ENCODE data around the gene C2CD4B.

The C2CD4B gene

DNA sequence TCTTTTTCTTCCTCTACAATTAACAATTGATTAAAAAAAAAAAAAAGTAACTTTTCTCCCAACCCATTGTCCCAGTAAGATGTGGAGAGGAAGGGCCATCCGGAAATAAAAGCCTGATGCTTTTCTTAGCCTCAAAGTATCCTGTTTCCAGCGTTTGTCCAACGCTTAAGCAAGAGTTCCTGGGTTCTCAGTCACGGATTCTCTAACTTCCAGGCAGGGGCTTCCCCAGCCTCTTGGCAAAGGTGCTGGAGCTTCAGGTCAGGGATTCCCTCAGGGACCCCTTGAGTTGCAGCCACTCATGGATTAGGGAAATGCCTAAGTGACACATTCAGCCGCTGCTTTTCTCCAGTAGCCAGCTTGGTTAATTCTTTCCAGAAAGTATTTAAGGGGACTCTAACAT is 22.3 kb upstream of the C2CD4B start:
- no peak overlapping the region for H3K4me3 ChIP-seq (ENCODE audit: low read length in 2 of 2)
- no peak overlapping the region for H3K9ac ChIP-seq (ENCODE audit: low read length in 2 of 2)
- no peak overlapping the region for H3K27ac ChIP-seq (ENCODE audit: low read length)
- H3K27me3 ChIP-seq (ENCODE audit: control insufficient read depth in 1 of 2, insufficient read depth in 2 of 2, low read length in 2 of 2) = no peaks in the 10 kb centered on the region
- no peaks in the 10 kb centered on the region for H3K9me3 ChIP-seq (ENCODE audit: control insufficient read depth in 2 of 2, low read length in 2 of 2)
- H3K36me3 ChIP-seq (ENCODE audit: control insufficient read depth in 2 of 2, insufficient read depth in 2 of 2, low read length in 2 of 2) = no peaks in the 10 kb centered on the region
- H3K4me1 ChIP-seq (ENCODE audit: control insufficient read depth, insufficient read depth, low read length) = no peaks in the 10 kb centered on the region

DNA sequence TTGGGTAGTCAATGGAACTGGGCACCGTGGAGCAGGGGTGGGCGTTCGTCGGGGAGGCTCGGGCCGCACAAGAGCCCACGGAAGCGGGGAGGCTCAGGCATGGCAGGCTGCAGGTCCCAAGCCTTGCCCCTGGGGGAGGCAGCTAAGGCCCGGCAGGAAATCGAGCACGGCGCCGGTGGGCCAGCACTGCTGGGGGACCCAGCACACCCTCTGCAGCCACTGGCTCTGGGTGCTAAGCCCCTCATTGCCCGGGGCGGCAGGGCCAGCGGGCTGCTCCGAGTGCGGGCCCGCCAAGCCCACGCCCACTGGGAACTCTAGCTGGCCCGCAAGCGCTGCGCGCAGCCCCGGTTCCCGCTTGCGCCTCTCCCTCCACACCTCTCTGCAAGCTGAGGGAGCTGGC is 21.5 kb upstream of the C2CD4B start:
- H3K4me1 ChIP-seq (ENCODE audit: control insufficient read depth, insufficient read depth, low read length) = no peaks in the 10 kb centered on the region
- H3K9ac ChIP-seq (ENCODE audit: low read length in 2 of 2) = no peak overlapping the region
- H3K27ac ChIP-seq (ENCODE audit: low read length) = no peak overlapping the region
- no peaks in the 10 kb centered on the region for H3K36me3 ChIP-seq (ENCODE audit: control insufficient read depth in 2 of 2, insufficient read depth in 2 of 2, low read length in 2 of 2)
- no peaks in the 10 kb centered on the region for H3K9me3 ChIP-seq (ENCODE audit: control insufficient read depth in 2 of 2, low read length in 2 of 2)
- no peak overlapping the region for H3K4me3 ChIP-seq (ENCODE audit: low read length in 2 of 2)
- no peaks in the 10 kb centered on the region for H3K27me3 ChIP-seq (ENCODE audit: control insufficient read depth in 1 of 2, insufficient read depth in 2 of 2, low read length in 2 of 2)

DNA sequence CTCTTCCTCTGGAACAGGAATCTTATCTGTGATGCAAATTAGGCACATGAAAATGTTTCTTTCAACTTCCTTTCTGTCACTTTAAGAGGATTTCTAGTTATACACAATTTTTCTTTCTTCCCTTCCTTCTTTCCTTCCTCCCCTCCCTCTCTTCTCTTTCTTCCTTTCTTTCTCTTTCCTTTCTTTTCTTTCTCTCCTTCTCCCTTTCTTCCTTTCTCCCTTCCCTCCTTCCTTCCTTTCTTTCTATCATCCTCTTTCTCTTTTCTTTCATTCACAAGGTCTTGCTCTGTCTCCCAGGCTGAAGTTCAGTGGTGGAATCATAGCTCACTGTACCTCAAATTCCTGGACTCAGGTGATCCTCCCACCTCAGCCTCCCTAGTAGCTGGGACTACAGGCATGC is 18.0 kb upstream of the C2CD4B start:
- Histone ChIP-seq H3K9ac (ENCODE audit: low read length in 2 of 2) (no peak overlapping the region), H3K27ac (ENCODE audit: low read length) (no peak overlapping the region), H3K27me3 (ENCODE audit: control insufficient read depth in 1 of 2, insufficient read depth in 2 of 2, low read length in 2 of 2) (no peaks in the 10 kb centered on the region)

DNA sequence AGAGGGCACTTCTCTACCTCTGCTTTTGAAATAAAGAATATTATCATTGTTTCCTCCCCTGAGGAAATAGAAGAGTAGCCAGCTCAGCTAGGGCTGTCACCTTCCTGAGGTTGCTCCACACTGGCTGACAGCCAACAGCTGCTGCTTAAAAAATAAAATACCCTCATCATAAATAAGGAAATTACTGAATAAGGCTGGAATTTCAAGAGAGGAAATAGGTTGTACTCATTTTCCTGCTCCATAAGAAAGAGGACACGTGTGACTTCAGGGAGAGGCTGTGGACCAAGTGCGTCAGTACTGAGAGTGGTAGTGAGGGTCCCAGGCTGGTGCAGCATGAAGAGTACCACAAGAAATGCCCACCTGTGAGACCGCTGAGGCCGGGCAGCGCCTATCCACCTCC is 8.1 kb upstream of the C2CD4B start:
- Histone ChIP-seq H3K36me3 (ENCODE audit: control insufficient read depth in 2 of 2, insufficient read depth in 2 of 2, low read length in 2 of 2) (no peaks in the 10 kb centered on the region), H3K9ac (ENCODE audit: low read length in 2 of 2) (no peak overlapping the region), H3K9me3 (ENCODE audit: control insufficient read depth in 2 of 2, low read length in 2 of 2) (no peaks in the 10 kb centered on the region), H3K27ac (ENCODE audit: low read length) (no peak overlapping the region), H3K4me1 (ENCODE audit: control insufficient read depth, insufficient read depth, low read length) (no peaks in the 10 kb centered on the region), H3K27me3 (ENCODE audit: control insufficient read depth in 1 of 2, insufficient read depth in 2 of 2, low read length in 2 of 2) (peaks cover 0 to 8% of the 10 kb centered on the region in 2 donors), H3K4me3 (ENCODE audit: low read length in 2 of 2) (no peak overlapping the region)

More for the DNA sequence above, 18.0 kb upstream of the C2CD4B start:
- H3K4me3 ChIP-seq (ENCODE audit: low read length in 2 of 2) = no peak overlapping the region
- H3K4me1 ChIP-seq (ENCODE audit: control insufficient read depth, insufficient read depth, low read length) = no peaks in the 10 kb centered on the region
- H3K9me3 ChIP-seq (ENCODE audit: control insufficient read depth in 2 of 2, low read length in 2 of 2) = no peaks in the 10 kb centered on the region
- no peaks in the 10 kb centered on the region for H3K36me3 ChIP-seq (ENCODE audit: control insufficient read depth in 2 of 2, insufficient read depth in 2 of 2, low read length in 2 of 2)

DNA sequence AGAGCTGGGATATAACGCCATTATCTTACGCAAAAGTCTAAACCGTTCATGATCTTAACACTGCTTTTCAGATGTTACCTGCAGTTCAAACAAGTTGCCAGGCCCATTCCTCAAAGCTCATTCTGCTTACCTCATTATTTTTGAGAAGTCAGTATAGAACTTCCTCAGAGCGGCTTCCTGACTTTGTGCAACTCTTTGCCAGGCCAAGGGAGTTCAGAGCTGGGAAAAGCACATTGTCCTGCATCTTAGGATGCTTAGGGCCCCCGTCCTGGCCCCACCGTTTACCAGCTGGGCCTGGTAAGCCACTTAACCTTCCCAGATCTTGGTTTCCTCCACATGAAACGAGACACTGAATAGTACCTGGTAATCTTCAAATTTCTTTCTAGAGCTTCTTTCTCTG is 6.8 kb upstream of the C2CD4B start:
- no peak overlapping the region for H3K4me3 ChIP-seq (ENCODE audit: low read length in 2 of 2)
- no peaks in the 10 kb centered on the region for H3K9me3 ChIP-seq (ENCODE audit: control insufficient read depth in 2 of 2, low read length in 2 of 2)
- no peak overlapping the region for H3K27ac ChIP-seq (ENCODE audit: low read length)
- H3K9ac ChIP-seq (ENCODE audit: low read length in 2 of 2) = no peak overlapping the region
- no peaks in the 10 kb centered on the region for H3K4me1 ChIP-seq (ENCODE audit: control insufficient read depth, insufficient read depth, low read length)
- H3K27me3 ChIP-seq (ENCODE audit: control insufficient read depth in 1 of 2, insufficient read depth in 2 of 2, low read length in 2 of 2) = peaks cover 9 to 10% of the 10 kb centered on the region in 2 donors
- H3K36me3 ChIP-seq (ENCODE audit: control insufficient read depth in 2 of 2, insufficient read depth in 2 of 2, low read length in 2 of 2) = no peaks in the 10 kb centered on the region

DNA sequence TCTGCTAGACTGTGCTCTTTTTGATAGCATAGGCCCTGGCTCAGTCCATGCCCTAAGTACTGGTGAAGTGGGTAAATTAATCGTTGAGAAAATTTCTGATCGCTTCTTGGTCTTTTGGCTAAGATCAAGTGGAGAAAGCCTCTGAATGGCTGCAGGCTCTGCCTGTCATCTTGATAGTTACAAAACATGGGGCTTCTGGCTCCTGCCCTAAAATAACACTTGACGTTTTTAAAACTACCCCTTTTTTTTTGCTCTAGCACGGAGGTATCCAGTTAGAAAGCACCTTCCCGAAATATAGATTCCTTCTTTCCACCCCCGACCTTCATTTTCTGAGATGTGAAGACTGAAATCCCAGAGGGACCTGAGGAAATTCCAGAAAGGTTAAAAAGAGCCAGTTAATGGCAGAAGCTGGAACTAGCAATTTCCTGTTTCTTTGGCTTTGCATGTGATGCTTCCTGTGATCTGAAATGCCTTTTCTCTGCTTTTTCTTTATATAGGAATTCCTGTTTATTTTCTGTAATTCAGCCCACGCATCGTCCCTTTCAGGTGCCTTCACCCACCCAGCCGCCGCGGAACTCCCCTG is 799 bp upstream of the C2CD4B start:
- Histone ChIP-seq H3K4me3 (ENCODE audit: low read length in 2 of 2) (no peak overlapping the region), H3K27me3 (ENCODE audit: control insufficient read depth in 1 of 2, insufficient read depth in 2 of 2, low read length in 2 of 2) (peaks cover 32 to 45% of the 10 kb centered on the region in 2 donors), H3K36me3 (ENCODE audit: control insufficient read depth in 2 of 2, insufficient read depth in 2 of 2, low read length in 2 of 2) (no peaks in the 10 kb centered on the region), H3K9me3 (ENCODE audit: control insufficient read depth in 2 of 2, low read length in 2 of 2) (no peaks in the 10 kb centered on the region), H3K9ac (ENCODE audit: low read length in 2 of 2) (no peak overlapping the region), H3K4me1 (ENCODE audit: control insufficient read depth, insufficient read depth, low read length) (peaks cover 9% of the 10 kb centered on the region), H3K27ac (ENCODE audit: low read length) (no peak overlapping the region)

DNA sequence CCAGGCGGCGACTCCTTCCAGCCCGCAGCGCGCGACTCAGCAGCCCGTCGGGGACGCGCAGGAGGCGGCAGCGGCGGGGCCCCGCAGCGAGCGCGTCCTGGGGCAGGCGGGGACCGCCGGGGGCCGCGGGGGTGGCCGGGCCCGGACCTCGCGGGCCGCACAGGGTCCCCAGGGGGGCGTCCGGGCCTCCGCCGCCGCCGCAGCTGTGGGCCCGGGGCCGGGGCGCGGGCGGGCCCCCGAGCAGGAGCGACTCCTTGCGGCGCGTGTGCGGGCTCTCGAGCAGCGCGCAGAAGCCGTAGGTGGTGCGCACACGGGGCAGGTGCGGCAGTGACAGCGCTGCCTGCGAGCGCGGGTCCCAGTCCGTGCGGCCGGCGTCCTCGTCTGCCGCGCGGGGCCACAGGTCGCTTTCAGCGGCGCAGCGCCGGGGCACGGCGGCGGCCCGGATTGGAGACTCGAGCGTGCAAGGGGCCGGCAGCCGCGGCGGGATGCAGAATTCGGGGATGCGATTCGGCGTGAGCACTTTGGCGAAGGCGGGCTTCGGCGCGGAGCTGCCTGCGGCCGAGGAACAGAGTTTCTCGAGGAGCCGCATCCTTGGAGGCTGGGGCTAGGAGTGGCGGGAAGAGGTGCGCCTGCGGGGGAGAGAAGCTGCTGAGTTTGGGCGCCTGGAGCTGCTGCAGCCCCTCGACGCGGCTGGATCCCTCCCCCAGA is 535 bp downstream of the C2CD4B start:
- Histone ChIP-seq H3K9ac (ENCODE audit: low read length in 2 of 2) (no peak overlapping the region), H3K27me3 (ENCODE audit: control insufficient read depth in 1 of 2, insufficient read depth in 2 of 2, low read length in 2 of 2) (peaks cover 32 to 50% of the 10 kb centered on the region in 2 donors), H3K4me3 (ENCODE audit: low read length in 2 of 2) (peak overlapping the region; percentile 10 to 62), H3K4me1 (ENCODE audit: control insufficient read depth, insufficient read depth, low read length) (peaks cover 9% of the 10 kb centered on the region), H3K36me3 (ENCODE audit: control insufficient read depth in 2 of 2, insufficient read depth in 2 of 2, low read length in 2 of 2) (no peaks in the 10 kb centered on the region), H3K27ac (ENCODE audit: low read length) (no peak overlapping the region), H3K9me3 (ENCODE audit: control insufficient read depth in 2 of 2, low read length in 2 of 2) (no peaks in the 10 kb centered on the region)

DNA sequence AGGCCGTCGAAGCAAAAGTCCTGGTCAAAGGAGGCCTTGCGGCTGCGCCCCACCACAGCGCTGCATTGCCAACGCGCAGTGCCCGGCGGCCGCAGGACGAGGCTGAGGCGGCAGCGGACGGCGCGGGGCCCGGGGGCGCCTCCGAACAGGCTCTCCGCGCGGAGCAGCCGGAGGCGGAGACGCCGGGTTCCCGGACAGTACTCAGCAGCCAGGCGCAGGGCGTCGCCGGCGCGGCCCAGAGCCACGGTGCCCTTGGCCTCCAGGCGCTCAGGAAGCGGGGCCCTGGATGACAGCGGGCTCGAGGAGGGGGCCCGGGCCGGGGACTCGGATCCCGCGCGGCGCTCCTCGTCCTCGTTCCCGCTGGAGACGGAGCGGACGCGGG is 1.1 kb downstream of the C2CD4B start:
- no peak overlapping the region for H3K27ac ChIP-seq (ENCODE audit: low read length)
- peaks cover 9% of the 10 kb centered on the region for H3K4me1 ChIP-seq (ENCODE audit: control insufficient read depth, insufficient read depth, low read length)
- no peak overlapping the region for H3K9ac ChIP-seq (ENCODE audit: low read length in 2 of 2)
- peaks cover 32 to 50% of the 10 kb centered on the region in 2 donors for H3K27me3 ChIP-seq (ENCODE audit: control insufficient read depth in 1 of 2, insufficient read depth in 2 of 2, low read length in 2 of 2)
- H3K4me3 ChIP-seq (ENCODE audit: low read length in 2 of 2) = peak overlapping the region in 1 of 2 donors; percentile 47
- no peaks in the 10 kb centered on the region for H3K9me3 ChIP-seq (ENCODE audit: control insufficient read depth in 2 of 2, low read length in 2 of 2)
- no peaks in the 10 kb centered on the region for H3K36me3 ChIP-seq (ENCODE audit: control insufficient read depth in 2 of 2, insufficient read depth in 2 of 2, low read length in 2 of 2)

DNA sequence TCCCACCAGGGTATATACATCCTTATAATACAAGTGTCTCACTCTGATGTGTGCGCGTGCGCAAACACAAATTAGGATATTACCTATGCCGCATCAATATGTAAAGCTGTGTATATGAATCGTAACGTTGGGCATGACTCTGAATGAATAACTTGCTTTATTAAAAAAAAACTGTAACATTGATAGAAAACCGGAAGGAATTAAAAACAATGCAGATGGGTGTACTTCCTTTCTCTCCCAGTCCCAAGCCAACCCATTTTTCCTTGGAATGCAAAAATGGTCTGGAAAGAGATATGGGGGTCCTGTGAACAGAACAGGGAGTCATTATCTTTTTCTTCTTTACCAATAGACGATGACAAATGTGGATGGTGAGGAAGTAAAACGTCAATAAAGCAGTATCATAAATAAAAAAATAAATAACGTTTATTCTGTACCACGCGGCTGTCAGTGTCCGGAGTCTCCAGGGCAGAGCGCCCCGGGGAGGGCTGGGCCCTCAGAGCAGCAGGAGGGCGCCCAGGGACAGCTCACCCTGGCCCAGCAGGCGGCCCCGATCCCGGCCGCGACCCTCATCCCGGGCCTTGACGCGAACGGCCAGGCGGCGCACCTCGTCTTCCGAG is 1.6 kb downstream of the C2CD4B start:
- H3K4me3 ChIP-seq (ENCODE audit: low read length in 2 of 2) = peak overlapping the region in 1 of 2 donors; percentile 47
- no peaks in the 10 kb centered on the region for H3K9me3 ChIP-seq (ENCODE audit: control insufficient read depth in 2 of 2, low read length in 2 of 2)
- peaks cover 9% of the 10 kb centered on the region for H3K4me1 ChIP-seq (ENCODE audit: control insufficient read depth, insufficient read depth, low read length)
- H3K27ac ChIP-seq (ENCODE audit: low read length) = no peak overlapping the region
- no peaks in the 10 kb centered on the region for H3K36me3 ChIP-seq (ENCODE audit: control insufficient read depth in 2 of 2, insufficient read depth in 2 of 2, low read length in 2 of 2)
- H3K27me3 ChIP-seq (ENCODE audit: control insufficient read depth in 1 of 2, insufficient read depth in 2 of 2, low read length in 2 of 2) = peaks cover 32 to 50% of the 10 kb centered on the region in 2 donors
- no peak overlapping the region for H3K9ac ChIP-seq (ENCODE audit: low read length in 2 of 2)

DNA sequence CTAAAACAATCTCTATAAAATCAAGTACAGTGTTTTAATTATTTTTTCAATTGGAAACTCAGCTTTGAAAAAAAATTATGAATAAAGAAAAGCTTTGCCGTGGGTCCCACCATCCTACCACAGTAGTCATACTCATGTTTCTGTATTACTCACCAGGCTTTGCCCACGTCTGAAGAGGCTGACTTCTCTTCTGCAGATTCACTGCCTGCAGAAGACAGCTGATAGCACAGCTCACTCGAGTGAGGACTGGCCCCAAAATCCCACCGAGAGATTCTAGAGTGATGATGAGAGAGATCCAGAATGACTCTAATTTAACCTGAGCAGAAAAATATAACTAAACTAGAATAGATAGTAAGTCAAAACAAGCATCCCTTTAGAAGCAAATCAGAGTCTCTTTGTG is 11.9 kb downstream of the C2CD4B start:
- Histone ChIP-seq H3K9me3 (ENCODE audit: control insufficient read depth in 2 of 2, low read length in 2 of 2) (no peaks in the 10 kb centered on the region), H3K4me1 (ENCODE audit: control insufficient read depth, insufficient read depth, low read length) (no peaks in the 10 kb centered on the region), H3K9ac (ENCODE audit: low read length in 2 of 2) (no peak overlapping the region), H3K27ac (ENCODE audit: low read length) (no peak overlapping the region), H3K36me3 (ENCODE audit: control insufficient read depth in 2 of 2, insufficient read depth in 2 of 2, low read length in 2 of 2) (no peaks in the 10 kb centered on the region), H3K27me3 (ENCODE audit: control insufficient read depth in 1 of 2, insufficient read depth in 2 of 2, low read length in 2 of 2) (peaks cover 0 to 2% of the 10 kb centered on the region in 2 donors), H3K4me3 (ENCODE audit: low read length in 2 of 2) (no peak overlapping the region)

DNA sequence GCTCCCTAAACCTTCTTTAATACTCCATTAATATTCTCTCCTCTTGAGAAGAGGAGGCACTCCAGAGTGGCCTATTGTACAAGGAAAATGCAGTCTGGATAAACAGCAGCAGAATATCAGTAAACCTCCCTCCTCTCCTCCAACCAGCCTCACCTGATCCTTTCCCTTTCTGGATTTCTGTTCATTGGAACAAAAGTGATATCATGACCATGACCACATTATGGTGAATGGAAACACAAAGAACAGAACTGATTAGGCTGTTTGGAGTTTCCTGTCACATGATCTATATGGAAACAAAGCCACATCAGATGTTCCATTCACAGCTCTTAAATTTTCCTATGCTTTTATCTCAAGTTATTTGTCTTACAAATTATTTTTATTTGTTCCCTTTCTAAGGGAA is 14.6 kb downstream of the C2CD4B start:
- H3K36me3 ChIP-seq (ENCODE audit: control insufficient read depth in 2 of 2, insufficient read depth in 2 of 2, low read length in 2 of 2) = no peaks in the 10 kb centered on the region
- no peak overlapping the region for H3K27ac ChIP-seq (ENCODE audit: low read length)
- H3K4me3 ChIP-seq (ENCODE audit: low read length in 2 of 2) = no peak overlapping the region
- no peaks in the 10 kb centered on the region for H3K4me1 ChIP-seq (ENCODE audit: control insufficient read depth, insufficient read depth, low read length)
- no peaks in the 10 kb centered on the region for H3K9me3 ChIP-seq (ENCODE audit: control insufficient read depth in 2 of 2, low read length in 2 of 2)
- H3K27me3 ChIP-seq (ENCODE audit: control insufficient read depth in 1 of 2, insufficient read depth in 2 of 2, low read length in 2 of 2) = peaks cover 0 to 4% of the 10 kb centered on the region in 2 donors
- no peak overlapping the region for H3K9ac ChIP-seq (ENCODE audit: low read length in 2 of 2)

Data from stomach smooth muscle (tissue), 2 donors.